IPS-NIHi7 (cell line): ENCODE results near the gene NTPCR.
"Not testable (repeated sequence)": the region's sequence is repeated elsewhere in the genome, so short reads cannot be mapped to it uniquely, and the experiment has no call there.

Experiments
- DNase-seq: peaks from one replicate; pipeline ENCODE4 v3.0.0; 2012; ENCODE audit warnings: mixed read lengths; ENCODE audit errors: extremely low spot score

The NTPCR gene, protein sequence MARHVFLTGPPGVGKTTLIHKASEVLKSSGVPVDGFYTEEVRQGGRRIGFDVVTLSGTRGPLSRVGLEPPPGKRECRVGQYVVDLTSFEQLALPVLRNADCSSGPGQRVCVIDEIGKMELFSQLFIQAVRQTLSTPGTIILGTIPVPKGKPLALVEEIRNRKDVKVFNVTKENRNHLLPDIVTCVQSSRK

DNA sequence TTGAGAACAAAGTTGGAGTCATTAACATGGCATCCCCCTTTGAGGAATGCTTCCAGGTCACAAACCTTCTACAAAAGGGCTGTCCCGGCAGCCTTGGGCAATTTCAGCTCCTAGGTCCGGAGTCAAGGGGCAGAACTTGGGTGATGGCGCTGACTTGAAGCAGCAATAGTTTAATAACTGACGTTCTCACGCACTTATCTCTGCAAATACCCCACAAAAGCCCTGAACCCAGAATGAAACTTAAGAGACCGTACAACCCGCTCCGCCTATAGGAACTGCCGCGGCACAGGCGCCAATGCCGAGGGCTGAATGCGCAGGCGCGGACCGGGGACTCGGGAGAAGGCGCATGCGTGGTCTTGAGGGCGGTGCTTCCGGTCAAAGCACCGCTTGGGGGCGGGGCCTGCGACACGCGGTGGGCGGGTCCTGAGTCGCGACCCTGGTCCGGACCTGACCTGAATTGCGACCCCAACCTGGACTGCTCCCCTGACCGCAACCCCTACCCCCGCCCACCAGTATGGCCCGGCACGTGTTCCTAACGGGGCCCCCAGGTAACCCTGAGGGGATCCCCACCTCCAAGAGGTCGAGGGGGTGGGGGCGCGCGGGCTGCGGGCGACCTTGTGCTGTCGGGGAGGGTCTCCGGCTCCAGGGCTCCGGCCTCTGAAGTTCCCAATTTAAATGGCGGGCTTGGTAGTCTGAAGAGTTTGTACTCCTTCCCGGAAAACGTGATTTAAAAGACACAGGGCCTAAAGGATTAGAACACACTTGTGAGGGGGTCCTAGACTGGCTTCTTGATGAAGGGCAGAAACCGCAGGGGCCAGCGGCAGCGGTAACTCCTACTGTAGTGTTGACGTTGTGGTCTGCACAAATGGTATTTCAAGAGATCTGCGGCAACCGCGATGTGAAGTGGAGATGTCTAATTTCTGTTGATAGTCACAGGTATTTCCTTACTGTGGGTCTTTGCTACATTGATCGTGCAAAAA is at the start of gene NTPCR:
Gene NTPCR, plus strand, starts transcription at position 415 of the 980 bp plus-strand sequence. Its CDS starts 100 bp downstream, at position 515.
- DNase-seq = peak; percentile 99

DNA sequence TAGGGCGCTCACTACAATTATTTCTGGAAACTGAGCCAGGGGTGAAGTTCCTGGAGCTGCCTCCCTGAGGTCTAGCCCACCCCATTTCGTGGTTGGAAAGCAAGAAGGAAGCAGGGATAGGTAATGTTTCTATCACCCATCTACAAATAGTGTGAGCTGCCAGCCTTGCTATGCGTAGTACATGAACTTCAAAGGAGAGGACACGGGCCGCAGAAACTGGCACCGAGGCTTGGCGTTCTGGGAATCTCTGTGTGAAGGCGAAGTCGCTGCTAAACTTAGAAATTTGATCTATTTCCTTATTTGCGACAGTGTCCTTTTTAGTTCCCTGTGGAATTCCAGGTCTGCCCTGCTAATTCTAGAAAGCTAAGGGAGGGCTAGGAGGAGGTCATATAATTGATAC is 49.6 kb upstream of the NTPCR start:
- no peak for DNase-seq

DNA sequence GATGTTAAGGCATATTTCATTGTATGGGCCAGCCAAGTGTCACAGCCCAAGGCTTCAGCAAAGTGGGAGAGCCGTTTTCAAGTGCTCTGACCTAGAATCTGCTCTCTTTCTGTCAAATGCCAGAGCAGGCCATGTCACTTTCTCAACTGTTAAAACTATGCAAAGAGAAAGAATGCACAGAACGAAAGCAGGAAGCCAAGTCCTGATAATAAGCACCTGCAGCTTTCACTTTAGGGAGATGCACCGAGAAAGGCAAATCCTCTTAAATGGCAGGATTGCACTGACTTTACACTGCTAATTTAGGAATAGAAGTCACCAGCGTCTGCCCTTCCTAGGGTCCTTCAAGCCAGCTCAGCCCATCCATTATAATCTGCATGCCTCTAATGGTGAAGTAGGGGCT is 49.2 kb upstream of the NTPCR start:
- no peak for DNase-seq

DNA sequence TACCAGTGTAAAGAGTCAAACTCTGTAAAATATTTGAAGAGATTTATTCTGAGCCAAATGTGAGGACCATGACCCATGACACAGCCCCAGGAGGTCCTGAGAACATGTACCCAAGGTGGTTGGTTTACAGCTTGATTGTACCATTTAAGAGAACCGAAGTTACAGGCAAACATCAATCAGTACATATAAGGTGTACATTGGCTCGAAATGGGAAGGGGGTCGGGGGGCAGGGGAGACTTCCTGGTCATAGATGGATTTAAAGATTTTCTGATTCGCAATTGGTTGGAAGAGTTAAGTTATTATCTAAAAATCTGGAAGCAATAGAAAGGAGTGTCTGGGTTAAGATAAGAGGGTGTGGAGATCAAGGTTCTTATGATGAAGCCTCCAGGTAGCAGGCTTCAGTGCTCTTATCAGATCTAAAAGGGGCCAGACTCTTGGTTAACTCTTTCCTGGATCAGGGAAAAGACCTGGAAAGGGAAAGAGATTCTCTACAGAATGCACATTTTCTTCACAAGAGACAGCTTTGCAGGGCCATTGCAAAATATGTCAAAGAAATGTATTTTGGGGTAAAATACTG is 47.5 kb upstream of the NTPCR start:
- DNase-seq = no peak

DNA sequence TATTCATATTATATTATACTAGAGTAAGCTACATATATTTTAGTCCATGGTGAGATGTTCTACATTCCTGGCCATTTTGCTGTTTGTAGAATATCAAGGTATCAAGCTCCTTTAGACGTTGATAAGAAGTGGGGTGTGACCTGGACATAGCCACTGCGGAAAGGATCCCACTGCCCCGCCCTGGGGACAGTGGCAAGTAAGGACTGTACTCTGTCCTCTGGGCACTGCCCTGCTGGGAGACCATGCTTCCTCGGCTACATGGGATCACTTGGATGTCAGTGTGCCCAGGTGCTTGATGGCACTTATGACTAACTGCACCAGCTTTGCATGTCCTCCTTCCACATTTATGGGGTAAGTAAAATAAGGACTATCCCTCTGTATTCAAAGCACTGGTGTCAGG is 46.3 kb upstream of the NTPCR start:
- DNase-seq = no peak

DNA sequence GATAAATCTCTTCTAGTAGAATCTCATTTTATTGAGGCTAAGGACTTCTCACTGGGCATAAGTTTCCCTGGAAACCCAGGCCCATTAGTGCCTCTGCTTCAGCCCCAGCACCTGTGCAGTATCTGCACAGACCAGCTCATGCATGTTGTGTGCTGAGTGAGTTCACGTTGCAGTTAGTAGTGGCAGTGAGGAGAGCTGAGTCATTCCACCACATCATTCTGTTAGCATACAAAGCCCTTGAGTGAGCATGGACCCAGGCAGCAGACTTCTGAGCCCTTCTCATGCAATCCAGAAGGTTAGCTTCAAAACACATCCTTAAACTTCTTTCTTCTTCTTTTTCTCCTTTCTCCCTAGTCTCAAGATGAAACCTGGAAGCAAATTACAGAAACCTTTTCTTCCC is 45.8 kb upstream of the NTPCR start:
- DNase-seq = no peak

DNA sequence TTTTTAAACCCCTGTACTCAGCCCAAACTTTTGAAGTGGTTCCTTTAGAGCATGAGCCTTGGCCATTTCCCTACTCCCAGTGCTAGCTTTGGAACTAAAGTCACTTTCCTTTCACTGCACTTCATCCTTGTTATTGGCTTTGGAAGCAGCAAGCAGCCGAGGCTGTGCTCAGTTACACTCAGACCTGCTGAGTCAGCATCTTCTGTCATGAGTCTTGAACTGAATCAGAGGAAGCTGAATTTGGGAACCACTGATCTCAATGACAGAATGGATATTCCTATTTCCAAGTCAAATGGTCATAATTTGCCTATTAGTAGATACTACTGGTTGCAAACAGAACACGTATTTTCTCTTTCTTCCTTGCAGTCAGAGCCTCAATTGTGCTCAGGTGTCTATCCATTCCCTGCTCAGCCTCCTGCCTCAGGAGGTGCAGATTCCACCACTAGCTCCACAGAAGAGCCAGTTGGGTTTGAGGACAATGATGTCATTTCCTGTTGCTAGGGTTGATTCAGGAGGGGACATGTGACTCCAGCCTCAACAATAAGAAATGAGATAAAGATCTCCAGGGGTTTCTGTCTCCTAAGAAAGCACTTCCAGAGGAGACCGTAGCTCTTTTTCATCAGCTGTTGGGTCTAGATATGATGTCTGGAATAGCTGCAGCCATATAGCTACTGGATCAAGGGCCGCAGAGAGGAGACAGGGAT is 44.9 kb upstream of the NTPCR start:
- no peak for DNase-seq

DNA sequence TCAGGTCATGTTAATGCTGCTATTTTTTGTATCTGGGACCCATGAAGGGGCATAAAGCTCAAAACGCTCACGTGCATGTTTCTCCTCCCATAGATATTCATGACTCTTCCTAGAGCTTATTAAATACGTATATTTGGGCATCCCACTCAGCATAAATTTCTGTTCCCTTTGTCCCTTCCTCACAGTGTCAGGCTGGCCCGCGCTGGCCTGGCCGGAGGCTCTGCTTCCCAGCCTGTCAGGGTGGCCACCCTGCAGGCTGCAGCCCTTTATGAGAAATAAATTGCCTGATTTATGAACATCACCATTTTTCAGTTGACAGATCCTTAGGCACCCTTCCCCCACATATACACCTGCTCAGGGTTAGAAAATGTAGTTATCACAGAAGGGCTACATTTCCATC is 44.0 kb upstream of the NTPCR start:
- DNase-seq = no peak

DNA sequence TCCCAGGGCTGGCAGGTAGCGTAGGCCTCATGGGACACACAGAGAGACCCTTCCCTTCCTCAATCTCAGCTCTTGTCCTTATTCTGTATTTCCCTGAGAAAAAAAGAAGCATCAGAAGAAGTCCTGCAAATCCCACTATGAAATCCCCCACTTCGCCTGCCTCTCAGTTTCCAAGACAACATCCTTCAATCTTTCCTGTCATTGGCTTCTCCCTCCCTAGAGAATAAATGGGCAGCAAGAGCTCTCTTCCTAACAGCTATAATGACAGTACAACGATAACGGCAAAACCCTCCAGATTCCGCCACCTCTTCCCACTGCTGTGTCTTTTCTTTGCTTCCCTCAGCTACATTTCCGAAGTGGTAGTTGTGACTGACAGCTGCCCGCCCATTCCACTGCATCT is 41.6 kb upstream of the NTPCR start:
- no peak for DNase-seq

DNA sequence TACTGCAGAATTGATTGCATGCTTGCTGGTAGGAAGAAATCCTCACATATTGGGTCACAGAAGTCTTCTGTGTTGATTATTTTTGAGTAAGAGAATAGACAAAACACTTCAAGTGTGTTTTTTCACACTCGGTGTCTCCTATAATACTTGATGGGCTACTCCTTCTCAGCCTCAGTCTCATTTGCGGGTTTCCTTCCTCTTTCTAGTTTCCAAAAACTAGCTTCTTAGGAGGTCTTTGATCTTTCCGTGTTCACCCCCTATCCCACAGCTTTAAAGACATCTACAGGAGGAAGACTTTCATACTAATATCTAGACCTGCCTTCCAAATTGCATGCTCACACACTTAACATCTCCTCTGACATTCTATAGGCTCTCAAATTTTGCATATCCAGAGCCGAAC is 40.7 kb upstream of the NTPCR start:
- no peak for DNase-seq

DNA sequence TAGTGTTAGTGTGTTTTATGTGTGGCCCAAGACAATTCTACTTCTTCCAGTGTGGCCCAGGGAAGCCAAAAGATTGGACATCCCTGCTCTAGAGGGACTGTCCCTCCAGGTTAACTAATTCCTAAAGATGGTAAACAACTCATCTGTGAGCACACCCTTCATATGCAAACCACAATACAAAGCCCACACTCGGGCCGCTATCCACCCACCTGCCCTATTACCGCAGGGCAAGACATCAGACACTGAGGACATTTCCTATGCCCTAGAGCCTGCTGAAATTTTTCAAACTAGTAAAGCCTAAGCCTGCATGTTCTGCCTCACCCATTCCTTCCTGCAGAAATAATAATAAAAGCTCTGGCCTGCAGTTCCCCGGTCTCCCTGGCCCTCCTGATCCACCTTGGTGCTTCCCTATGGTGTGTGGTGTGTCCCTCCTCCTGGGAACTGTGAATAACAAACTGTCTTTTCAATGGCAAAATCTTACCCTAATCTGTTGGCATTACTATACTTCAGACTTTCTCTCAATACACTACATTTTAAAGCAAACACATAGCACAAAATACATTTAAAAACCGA is 39.3 kb upstream of the NTPCR start:
- peak; percentile 36 for DNase-seq

DNA sequence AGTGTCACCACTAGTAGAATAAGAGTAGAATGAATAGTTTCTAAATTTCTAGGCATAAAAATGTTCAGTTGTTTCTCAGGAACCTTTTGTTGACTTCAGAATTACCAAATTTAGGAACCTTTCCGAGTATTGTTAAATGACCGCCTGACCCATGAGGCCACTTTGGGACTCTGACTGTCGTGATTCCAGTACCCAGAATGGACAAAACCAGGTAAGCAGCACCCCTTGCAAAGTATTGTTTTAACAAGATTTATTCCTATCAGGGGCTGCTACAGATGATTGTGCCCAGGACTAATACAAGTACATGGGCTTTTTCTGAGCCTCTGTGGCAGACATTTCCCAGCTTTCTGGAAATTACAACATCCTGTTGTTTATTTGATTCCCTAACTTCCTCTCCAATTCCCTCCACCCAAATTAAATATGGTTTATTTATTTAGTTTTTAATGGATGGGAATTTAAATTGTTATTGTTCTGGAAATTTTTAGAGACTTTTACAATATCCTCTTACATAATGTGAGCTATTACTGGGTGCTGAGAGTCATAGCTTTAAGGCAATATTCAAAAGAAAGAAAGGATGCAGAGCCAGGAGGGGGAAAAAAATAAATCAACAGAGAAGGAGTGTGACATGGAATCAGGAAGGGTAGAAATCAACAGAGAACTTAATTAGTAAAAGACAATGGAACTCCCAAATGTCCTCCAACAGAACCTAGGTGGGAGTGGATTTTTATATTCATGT is 37.4 kb upstream of the NTPCR start:
- DNase-seq = no peak

DNA sequence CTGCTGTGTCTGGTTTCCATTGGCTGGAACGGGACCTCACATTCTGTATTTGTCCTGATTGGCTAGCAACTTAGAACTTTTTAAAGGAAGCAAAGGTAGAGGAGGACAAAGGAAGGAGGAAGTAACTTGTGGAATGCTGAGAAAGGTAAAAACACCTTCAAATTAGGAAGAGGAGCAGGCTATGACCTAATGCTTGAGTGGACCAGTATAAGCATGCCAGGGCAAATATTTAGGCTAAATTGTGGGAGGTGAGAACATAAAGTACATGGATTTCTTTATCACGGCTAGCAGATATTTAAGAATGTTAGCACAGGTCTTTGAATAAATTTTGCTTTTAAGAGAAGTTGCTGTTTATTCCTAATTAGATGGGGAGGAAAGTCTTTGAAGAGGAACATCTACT is 36.1 kb upstream of the NTPCR start:
- not testable (repeated sequence) for DNase-seq

DNA sequence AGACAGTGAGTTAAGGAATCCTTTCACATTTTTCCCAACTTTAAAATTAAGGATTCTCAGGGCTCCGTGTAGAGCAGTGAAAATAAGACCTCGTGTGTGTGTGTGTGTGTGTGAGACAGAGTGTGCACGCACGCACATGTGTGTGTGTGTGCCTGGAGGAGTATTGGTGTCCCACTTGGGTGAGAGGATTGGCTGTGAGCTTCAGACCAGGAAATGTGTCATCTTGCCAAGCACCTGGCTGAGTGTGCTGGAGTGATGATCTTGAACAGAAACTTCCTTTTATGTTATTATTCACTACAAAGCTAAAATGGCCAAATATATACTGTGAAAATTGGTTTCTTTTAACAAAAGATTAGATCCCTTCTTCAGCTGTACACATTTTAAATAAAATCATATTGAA is 35.2 kb upstream of the NTPCR start:
- DNase-seq = no peak

DNA sequence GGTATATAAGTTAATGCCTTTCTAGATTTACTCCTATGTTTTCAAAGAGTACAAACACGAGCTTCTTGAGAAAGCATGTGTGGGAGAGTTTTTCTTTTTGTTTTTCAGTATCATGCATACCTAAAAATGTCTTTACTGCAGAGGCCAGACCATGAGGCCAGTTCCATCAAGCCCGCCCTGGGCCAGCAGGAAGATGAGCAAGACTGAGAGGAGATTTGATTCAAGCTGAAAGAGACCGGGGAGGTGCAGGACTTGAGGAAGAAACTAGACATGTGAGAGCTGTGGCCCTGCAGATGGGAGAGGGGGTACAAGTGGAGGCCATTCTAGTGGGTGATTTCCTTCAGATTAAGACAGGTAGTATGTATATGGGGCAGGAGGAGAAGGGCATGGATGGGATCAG is 33.4 kb upstream of the NTPCR start:
- DNase-seq = no peak

DNA sequence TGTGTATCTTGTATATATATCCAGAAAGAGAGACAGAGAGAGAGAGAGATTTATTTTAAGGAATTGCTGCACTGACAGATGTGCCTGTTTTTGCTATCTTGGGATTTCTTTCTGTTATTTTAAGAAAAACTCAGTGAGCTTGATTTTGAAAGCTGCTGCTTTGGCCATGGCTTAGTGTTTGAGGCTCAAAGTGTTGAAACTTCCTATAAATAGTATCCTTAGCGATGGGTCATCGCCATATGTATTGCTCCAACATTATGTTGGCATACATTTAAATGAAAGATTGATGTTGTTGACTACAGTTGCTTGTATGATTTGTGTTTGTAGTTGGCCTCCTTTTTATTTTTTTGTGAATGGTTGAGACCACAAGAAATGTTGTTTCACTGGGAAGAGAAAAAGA is 29.0 kb upstream of the NTPCR start:
- DNase-seq = no peak

DNA sequence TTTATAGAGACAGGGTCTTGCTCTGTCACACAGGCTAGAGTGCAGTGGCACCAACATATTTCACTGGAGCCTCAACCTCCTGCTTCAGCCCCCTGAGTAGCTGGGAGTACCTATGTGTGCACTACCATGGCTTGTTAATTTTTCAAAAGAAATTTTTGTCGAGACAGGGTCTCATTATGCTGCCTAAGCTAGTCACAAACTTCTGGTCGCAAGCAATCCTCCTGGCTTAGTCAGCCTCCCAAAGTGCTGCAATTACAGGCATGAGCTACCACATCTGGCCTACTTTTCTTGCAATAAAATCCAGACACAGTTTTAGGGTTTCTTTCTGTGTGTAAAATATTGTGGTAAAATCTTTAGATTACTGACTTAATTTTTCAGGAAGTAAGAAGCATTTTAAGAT is 27.9 kb upstream of the NTPCR start:
- no peak for DNase-seq

DNA sequence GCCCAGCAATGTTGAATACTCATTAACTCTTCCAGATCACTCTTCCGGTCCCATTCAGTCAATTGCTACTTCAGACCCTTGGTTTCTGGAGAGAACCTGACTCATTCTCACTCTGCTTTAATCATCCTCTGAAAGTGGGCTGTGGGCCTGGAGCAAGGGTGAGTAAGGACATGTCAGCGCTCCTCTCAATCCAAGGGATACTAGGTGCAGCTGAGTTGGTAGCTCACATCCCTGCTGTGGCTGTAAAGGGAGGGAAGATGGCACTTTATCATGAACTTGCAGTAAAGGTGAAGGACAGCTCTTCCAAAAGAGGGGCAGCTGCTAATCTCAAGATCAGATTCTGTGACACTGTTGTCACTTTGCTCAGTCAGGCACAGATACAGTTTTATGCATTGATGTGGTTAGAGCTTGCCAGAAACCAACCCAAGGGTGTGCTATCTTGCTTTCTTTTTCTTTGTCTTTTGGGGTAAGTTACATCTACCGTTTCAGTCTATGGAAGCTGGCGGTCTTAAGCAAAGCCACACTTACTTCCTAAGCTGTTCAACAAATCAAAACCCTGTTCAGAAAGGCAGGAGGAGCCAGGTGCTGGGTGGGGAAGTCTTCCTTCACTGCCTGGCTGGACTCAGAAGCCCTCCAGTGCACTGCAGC is 26.5 kb upstream of the NTPCR start:
- DNase-seq = no peak

DNA sequence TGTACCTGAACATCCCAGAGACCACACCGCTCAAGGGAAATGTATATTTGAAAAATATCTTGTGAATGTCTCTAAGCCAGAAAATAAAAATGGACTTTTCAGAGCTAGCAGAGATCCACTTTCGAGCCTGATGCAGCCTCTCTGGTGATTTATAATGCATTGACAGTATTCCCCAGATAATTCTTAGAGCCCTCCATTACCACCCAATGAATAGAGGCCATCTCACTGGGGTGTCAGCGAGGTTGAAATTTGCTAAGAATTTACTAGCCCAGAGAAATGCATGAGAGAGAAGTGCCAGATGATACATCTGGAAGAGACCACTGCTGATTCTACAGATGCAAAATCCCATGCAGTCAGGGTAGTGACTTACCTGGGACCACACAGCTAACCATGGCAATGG is 25.5 kb upstream of the NTPCR start:
- DNase-seq = no peak

DNA sequence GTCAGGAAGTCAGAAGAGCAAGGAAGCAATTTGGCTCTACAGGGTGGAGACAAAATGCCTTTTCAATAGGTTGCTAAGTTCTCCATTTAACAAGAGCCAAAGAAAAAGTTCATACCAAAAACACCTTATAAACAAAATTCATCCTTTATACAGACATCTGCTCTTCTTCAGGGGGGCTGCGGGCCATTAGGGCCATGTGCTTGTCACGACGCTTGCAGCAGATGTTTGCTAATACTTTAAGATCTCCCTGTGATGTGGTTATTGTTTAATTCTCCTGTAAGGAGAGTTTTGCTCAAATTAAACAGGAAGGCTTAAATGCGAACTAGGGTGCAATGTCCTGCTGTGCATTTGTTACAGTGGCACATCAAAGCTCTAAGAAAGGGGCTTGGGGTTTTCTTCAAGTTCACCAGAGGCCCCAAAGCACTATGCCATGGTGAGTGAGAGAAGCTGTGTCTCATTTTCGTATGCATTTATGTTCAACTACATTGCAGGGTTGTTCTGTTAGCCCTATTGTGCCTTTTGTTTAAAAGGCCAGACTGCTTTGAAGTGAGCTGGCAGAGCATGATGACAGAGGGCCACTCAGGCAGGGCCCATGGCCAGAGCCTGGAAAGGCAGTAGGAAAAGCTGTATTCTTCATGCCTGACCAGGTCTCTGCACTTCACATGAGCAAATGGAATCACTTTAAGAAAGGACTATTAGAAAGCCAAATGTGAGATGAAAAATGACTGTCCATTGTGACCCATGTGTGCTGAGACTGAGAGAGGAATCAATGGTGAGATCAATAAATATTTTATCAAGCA is 24.8 kb upstream of the NTPCR start:
- DNase-seq = no peak
